ENCODE measurements around the gene MAG. TPM values are rescaled to one million over a fixed set of nuclear protein-coding genes. Genes with fewer than 3 reads are reported as not detected.

MAG gene
- total and polyA plus RNA-seq, 2 donors = 0.09 to 0.41 TPM

DNA sequence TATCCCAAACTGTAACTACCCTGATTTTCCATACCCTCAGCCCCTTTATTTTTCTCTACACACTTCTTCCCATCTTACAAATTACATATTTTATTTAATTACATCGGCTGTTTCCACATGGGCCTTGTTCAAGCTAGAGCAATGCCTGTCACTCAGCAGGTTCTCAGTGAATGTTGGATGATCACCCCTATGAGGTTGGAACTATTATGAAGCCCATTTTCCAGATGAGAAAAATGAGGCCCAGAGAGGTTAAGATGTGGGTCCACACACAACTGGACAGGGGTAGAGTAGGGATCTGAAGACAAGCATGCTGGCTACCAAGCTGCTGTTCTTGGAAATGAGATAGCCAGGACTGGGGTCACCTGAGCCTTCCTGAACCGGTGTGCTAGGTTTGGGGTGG, 10.0 kb downstream of the MAG start:
- no peaks in the 10 kb centered on the region for H3K27me3 ChIP-seq (ENCODE audit: control insufficient read depth in 2 of 2, insufficient read depth in 1 of 2, low read length in 1 of 2)
- no peak overlapping the region for H3K27ac ChIP-seq (ENCODE audit: low read depth in 1 of 2, low read length in 1 of 2)
- no peak for DNase-seq (ENCODE audit: low read depth in 6 of 9, low spot score in 9 of 9)
- no peaks in the 10 kb centered on the region for H3K9me3 ChIP-seq (ENCODE audit: control insufficient read depth in 2 of 2, insufficient read depth in 1 of 2, low read length in 1 of 2)
- no peaks in the 10 kb centered on the region for H3K4me1 ChIP-seq (ENCODE audit: control insufficient read depth in 2 of 2, insufficient read depth in 2 of 2, low read length in 2 of 2)
- H3K36me3 ChIP-seq (ENCODE audit: control insufficient read depth in 2 of 2, insufficient read depth in 2 of 2, low read length in 1 of 2) = no peaks in the 10 kb centered on the region
- H3K4me3 ChIP-seq (ENCODE audit: low read length in 2 of 2) = no peak overlapping the region
- WGBS = 99% methylated on average over 2 of the region's 2 CpGs

DNA sequence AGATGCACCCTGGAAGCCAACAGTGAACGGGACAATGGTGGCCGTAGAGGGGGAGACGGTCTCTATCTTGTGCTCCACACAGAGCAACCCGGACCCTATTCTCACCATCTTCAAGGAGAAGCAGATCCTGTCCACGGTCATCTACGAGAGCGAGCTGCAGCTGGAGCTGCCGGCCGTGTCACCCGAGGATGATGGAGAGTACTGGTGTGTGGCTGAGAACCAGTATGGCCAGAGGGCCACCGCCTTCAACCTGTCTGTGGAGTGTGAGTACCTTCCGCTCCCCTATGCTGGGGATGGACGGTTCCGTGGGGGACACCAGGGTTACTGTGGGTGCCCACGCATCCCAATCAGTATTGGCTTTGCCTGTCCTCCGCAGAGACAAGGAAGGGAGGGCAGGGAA, 10.5 kb downstream of the MAG start:
- H3K27ac ChIP-seq (ENCODE audit: low read depth in 1 of 2, low read length in 1 of 2) = no peak overlapping the region
- 91% methylated on average over 16 of the region's 16 CpGs for WGBS
- no peaks in the 10 kb centered on the region for H3K9me3 ChIP-seq (ENCODE audit: control insufficient read depth in 2 of 2, insufficient read depth in 1 of 2, low read length in 1 of 2)
- no peaks in the 10 kb centered on the region for H3K36me3 ChIP-seq (ENCODE audit: control insufficient read depth in 2 of 2, insufficient read depth in 2 of 2, low read length in 1 of 2)
- no peak for DNase-seq (ENCODE audit: low read depth in 6 of 9, low spot score in 9 of 9)
- H3K27me3 ChIP-seq (ENCODE audit: control insufficient read depth in 2 of 2, insufficient read depth in 1 of 2, low read length in 1 of 2) = no peaks in the 10 kb centered on the region
- H3K4me3 ChIP-seq (ENCODE audit: low read length in 2 of 2) = no peak overlapping the region
- H3K4me1 ChIP-seq (ENCODE audit: control insufficient read depth in 2 of 2, insufficient read depth in 2 of 2, low read length in 2 of 2) = no peaks in the 10 kb centered on the region

DNA sequence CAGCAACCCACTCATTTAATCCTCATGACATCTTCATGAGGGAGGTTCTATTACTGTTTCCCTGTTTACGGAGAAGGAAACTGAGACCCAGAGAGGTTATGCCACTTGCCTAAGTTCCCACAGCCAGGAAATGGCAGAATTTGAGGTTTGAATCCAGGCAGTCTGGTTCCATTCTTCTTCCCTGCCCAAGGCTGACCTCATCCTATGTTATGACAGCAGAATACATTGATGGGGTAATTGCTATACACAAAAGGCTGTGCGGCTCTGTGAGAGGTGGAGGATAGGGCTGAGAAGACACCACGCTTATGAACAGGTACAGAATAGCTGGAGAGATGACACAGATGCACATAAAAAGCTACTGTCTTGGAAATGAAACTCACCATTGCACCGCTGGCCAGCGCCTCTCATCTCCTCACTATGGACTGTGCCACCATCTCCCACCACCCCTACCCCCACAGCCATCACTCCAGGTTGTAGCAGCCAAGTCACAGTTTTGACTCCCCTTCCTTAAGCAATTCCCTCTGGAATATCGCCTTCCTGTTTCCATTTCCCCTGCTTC, 11.5 kb downstream of the MAG start:
- 93% methylated on average over 6 of the region's 6 CpGs for WGBS

DNA sequence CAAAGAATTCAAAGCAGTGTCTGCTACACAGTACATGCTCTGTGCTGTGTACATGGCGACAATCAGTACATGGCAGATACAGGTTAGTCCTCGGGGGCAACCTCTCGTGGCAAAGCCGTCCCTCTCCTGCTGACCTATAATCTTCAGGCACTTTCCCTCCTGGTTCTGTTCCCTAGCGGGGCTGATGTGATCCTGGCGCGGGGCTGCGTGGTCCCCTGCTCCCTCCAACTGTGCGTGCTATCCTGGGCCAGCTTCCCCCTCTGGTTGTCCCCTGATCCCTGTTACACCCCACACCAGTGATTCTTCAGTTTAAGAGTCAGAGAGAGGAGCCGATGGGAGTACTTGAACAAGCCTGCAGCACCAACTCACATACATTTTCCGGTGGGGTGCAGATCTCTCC, 12.1 kb downstream of the MAG start:
- Histone ChIP-seq H3K36me3 (ENCODE audit: control insufficient read depth in 2 of 2, insufficient read depth in 2 of 2, low read length in 1 of 2) (no peaks in the 10 kb centered on the region), H3K4me1 (ENCODE audit: control insufficient read depth in 2 of 2, insufficient read depth in 2 of 2, low read length in 2 of 2) (no peaks in the 10 kb centered on the region), H3K9me3 (ENCODE audit: control insufficient read depth in 2 of 2, insufficient read depth in 1 of 2, low read length in 1 of 2) (no peaks in the 10 kb centered on the region), H3K27ac (ENCODE audit: low read depth in 1 of 2, low read length in 1 of 2) (no peak overlapping the region), H3K27me3 (ENCODE audit: control insufficient read depth in 2 of 2, insufficient read depth in 1 of 2, low read length in 1 of 2) (no peaks in the 10 kb centered on the region), H3K4me3 (ENCODE audit: low read length in 2 of 2) (no peak overlapping the region)
- WGBS = 98% methylated on average over 11 of the region's 11 CpGs
- DNase-seq (ENCODE audit: low read depth in 6 of 9, low spot score in 9 of 9) = no peak

More for the DNA sequence above, 11.5 kb downstream of the MAG start:
- no peak overlapping the region for H3K27ac ChIP-seq (ENCODE audit: low read depth in 1 of 2, low read length in 1 of 2)
- no peak overlapping the region for H3K4me3 ChIP-seq (ENCODE audit: low read length in 2 of 2)
- no peaks in the 10 kb centered on the region for H3K36me3 ChIP-seq (ENCODE audit: control insufficient read depth in 2 of 2, insufficient read depth in 2 of 2, low read length in 1 of 2)
- no peak for DNase-seq (ENCODE audit: low read depth in 6 of 9, low spot score in 9 of 9)
- H3K4me1 ChIP-seq (ENCODE audit: control insufficient read depth in 2 of 2, insufficient read depth in 2 of 2, low read length in 2 of 2) = no peaks in the 10 kb centered on the region
- no peaks in the 10 kb centered on the region for H3K9me3 ChIP-seq (ENCODE audit: control insufficient read depth in 2 of 2, insufficient read depth in 1 of 2, low read length in 1 of 2)
- no peaks in the 10 kb centered on the region for H3K27me3 ChIP-seq (ENCODE audit: control insufficient read depth in 2 of 2, insufficient read depth in 1 of 2, low read length in 1 of 2)

- 63% methylated on average over 6 of the region's 6 CpGs for WGBS
- H3K36me3 ChIP-seq (ENCODE audit: control insufficient read depth in 2 of 2, insufficient read depth in 2 of 2, low read length in 1 of 2) = no peaks in the 10 kb centered on the region
- H3K4me1 ChIP-seq (ENCODE audit: control insufficient read depth in 2 of 2, insufficient read depth in 2 of 2, low read length in 2 of 2) = peaks cover 0 to 4% of the 10 kb centered on the region in 2 donors
- no peaks in the 10 kb centered on the region for H3K9me3 ChIP-seq (ENCODE audit: control insufficient read depth in 2 of 2, insufficient read depth in 1 of 2, low read length in 1 of 2)
- no peaks in the 10 kb centered on the region for H3K27me3 ChIP-seq (ENCODE audit: control insufficient read depth in 2 of 2, insufficient read depth in 1 of 2, low read length in 1 of 2)
- H3K4me3 ChIP-seq (ENCODE audit: low read length in 2 of 2) = no peak overlapping the region
- DNase-seq (ENCODE audit: low read depth in 6 of 9, low spot score in 9 of 9) = no peak
- no peak overlapping the region for H3K27ac ChIP-seq (ENCODE audit: low read depth in 1 of 2, low read length in 1 of 2)
These were observed 13.2 kb downstream of the MAG start for GRCh38 chr19:35305181-35305580.

- no peaks in the 10 kb centered on the region for H3K27me3 ChIP-seq (ENCODE audit: control insufficient read depth in 2 of 2, insufficient read depth in 1 of 2, low read length in 1 of 2)
- H3K4me1 ChIP-seq (ENCODE audit: control insufficient read depth in 2 of 2, insufficient read depth in 2 of 2, low read length in 2 of 2) = peaks cover 4 to 10% of the 10 kb centered on the region in 2 donors
These were observed 14.7 kb downstream of the MAG start for GRCh38 chr19:35306473-35307246.

DNA sequence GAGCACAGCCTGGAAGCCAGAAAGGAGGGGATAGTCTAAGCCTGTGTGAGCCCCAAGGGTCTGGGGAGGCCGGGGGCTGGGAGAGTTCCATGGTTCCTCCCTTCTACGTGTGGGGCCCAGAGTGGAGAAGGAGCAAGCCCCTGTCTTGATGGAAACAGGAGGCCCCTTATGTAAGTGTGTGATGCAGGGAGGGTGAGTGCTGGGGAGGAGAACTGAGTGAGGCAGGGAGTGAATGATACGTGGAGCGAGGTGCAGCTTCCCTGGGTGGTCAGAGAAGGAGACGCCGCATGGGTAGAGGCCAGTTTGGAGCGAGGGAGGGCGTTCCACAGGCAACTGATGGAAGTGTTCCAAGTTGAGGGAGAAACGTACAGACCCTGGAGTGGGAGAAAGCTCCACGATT, 16.0 kb downstream of the MAG start:
- H3K27me3 ChIP-seq (ENCODE audit: control insufficient read depth in 2 of 2, insufficient read depth in 1 of 2, low read length in 1 of 2) = no peaks in the 10 kb centered on the region
- no peaks in the 10 kb centered on the region for H3K36me3 ChIP-seq (ENCODE audit: control insufficient read depth in 2 of 2, insufficient read depth in 2 of 2, low read length in 1 of 2)
- no peak for DNase-seq (ENCODE audit: low read depth in 6 of 9, low spot score in 9 of 9)
- peaks cover 4 to 11% of the 10 kb centered on the region in 2 donors for H3K4me1 ChIP-seq (ENCODE audit: control insufficient read depth in 2 of 2, insufficient read depth in 2 of 2, low read length in 2 of 2)
- WGBS = 92% methylated on average over 10 of the region's 10 CpGs
- H3K9me3 ChIP-seq (ENCODE audit: control insufficient read depth in 2 of 2, insufficient read depth in 1 of 2, low read length in 1 of 2) = no peaks in the 10 kb centered on the region
- no peak overlapping the region for H3K27ac ChIP-seq (ENCODE audit: low read depth in 1 of 2, low read length in 1 of 2)
- no peak overlapping the region for H3K4me3 ChIP-seq (ENCODE audit: low read length in 2 of 2)

More at GRCh38 chr19:35306473-35307246, 14.7 kb downstream of the MAG start:
- Histone ChIP-seq H3K27ac (ENCODE audit: low read depth in 1 of 2, low read length in 1 of 2) (no peak overlapping the region), H3K4me3 (ENCODE audit: low read length in 2 of 2) (no peak overlapping the region), H3K36me3 (ENCODE audit: control insufficient read depth in 2 of 2, insufficient read depth in 2 of 2, low read length in 1 of 2) (no peaks in the 10 kb centered on the region), H3K9me3 (ENCODE audit: control insufficient read depth in 2 of 2, insufficient read depth in 1 of 2, low read length in 1 of 2) (no peaks in the 10 kb centered on the region)
- WGBS = 94% methylated on average over 20 of the region's 20 CpGs
- DNase-seq (ENCODE audit: low read depth in 6 of 9, low spot score in 9 of 9) = no peak

DNA sequence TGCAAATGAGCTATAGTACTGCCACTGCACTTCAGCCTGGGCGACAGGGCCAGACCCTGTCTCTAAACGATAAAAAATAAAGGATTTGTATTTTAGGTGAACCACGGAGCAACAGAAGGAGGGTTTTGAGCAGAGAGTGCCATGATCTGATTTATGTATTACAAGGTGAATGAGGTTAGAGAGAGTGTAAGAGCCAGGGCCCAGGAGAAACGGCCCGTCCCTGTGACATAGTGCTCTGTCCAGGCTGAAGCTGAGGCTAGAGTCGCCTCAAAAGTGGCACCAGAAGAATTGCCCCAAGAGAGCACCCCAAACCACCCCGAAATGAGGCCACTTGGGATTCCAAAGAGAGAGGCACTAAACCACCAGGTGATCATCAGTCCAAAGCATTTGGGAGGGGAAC, 16.9 kb downstream of the MAG start:
- H3K4me1 ChIP-seq (ENCODE audit: control insufficient read depth in 2 of 2, insufficient read depth in 2 of 2, low read length in 2 of 2) = peaks cover 4 to 11% of the 10 kb centered on the region in 2 donors
- WGBS = 94% methylated on average over 7 of the region's 7 CpGs

DNA sequence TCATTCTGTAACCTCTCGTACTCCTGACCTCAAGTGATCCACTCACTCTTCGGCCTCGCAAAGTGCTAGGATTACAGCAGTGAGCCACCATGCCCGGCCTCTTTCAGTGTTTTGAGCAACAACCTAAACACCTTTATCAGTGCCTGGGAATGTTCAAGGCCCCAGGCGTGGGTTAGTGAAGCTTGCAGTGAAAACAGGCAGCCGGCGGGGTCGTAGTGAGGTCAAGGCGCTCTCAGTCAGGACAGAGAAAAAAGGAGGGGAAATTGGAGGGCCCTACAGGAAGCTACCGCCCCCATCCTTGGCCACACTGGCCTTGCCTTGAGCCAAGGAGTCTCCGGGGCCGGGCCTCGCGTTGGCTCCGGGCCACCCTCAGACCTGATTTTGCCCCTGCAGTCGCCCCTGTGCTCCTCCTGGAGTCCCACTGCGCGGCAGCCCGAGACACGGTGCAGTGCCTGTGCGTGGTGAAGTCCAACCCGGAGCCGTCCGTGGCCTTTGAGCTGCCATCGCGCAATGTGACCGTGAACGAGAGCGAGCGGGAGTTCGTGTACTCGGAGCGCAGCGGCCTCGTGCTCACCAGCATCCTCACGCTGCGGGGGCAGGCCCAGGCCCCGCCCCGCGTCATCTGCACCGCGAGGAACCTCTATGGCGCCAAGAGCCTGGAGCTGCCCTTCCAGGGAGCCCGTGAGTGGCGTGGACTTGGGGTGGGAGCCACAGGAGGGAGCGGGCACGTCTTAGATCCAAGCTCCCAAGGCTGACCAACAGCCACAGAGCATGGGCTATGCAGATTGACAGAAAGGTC, 17.7 kb downstream of the MAG start:
- Histone ChIP-seq H3K36me3 (ENCODE audit: control insufficient read depth in 2 of 2, insufficient read depth in 2 of 2, low read length in 1 of 2) (no peaks in the 10 kb centered on the region), H3K27ac (ENCODE audit: low read depth in 1 of 2, low read length in 1 of 2) (no peak overlapping the region), H3K9me3 (ENCODE audit: control insufficient read depth in 2 of 2, insufficient read depth in 1 of 2, low read length in 1 of 2) (no peaks in the 10 kb centered on the region), H3K4me1 (ENCODE audit: control insufficient read depth in 2 of 2, insufficient read depth in 2 of 2, low read length in 2 of 2) (peaks cover 4 to 11% of the 10 kb centered on the region in 2 donors), H3K4me3 (ENCODE audit: low read length in 2 of 2) (no peak overlapping the region), H3K27me3 (ENCODE audit: control insufficient read depth in 2 of 2, insufficient read depth in 1 of 2, low read length in 1 of 2) (no peaks in the 10 kb centered on the region)
- 93% methylated on average over 47 of the region's 47 CpGs for WGBS
- DNase-seq (ENCODE audit: low read depth in 6 of 9, low spot score in 9 of 9) = no peak

More for the DNA sequence above, 16.9 kb downstream of the MAG start:
- H3K27ac ChIP-seq (ENCODE audit: low read depth in 1 of 2, low read length in 1 of 2) = no peak overlapping the region
- DNase-seq (ENCODE audit: low read depth in 6 of 9, low spot score in 9 of 9) = no peak
- no peaks in the 10 kb centered on the region for H3K36me3 ChIP-seq (ENCODE audit: control insufficient read depth in 2 of 2, insufficient read depth in 2 of 2, low read length in 1 of 2)
- H3K9me3 ChIP-seq (ENCODE audit: control insufficient read depth in 2 of 2, insufficient read depth in 1 of 2, low read length in 1 of 2) = no peaks in the 10 kb centered on the region
- H3K4me3 ChIP-seq (ENCODE audit: low read length in 2 of 2) = no peak overlapping the region
- no peaks in the 10 kb centered on the region for H3K27me3 ChIP-seq (ENCODE audit: control insufficient read depth in 2 of 2, insufficient read depth in 1 of 2, low read length in 1 of 2)

Measured in thymus (tissue), 11 donors.